SK-N-MC (cell line): Measurements from ENCODE around the gene CLTRN.

Source experiments
- EZH2 ChIP-seq: fragments of 200-600 bp; sonication (generic); IDR thresholded peaks from one replicate; pipeline ENCODE4 v1.6.1; 2017; ENCODE audit warnings: antibody characterized with exemption
- POLR2AphosphoS5 ChIP-seq: IDR thresholded peaks from 2 replicates; pipeline ENCODE4 v1.6.1; 2012; ENCODE audit warnings: mild to moderate bottlenecking, low read depth, low read length, borderline replicate concordance

DNA sequence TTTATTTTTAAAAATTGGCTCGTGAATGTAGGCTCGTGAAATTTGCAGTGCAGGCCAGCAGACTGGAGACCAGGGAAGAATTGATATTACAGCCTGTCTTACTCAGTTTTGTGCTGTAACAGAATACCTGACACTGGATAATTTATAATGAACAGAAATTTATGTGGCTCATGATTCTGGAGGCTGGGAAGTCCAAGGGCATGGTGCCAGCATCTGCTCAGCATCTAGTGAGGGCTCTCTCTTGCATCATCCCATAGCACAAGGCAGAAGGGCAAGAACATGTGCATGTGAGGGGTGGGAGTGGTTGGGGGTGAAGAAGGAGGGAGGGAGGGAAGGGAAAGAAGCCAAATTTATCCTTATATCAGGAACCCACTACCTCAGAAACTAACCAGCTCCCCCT is 13.7 kb upstream of the CLTRN start:
- TF ChIP-seq POLR2AphosphoS5 (no peak), EZH2 (no peak)
